Common myeloid progenitor, CD34-positive (primary cell): ENCODE results near the gene HPCA.

Experiments used
- CTCF ChIA-PET: fragments of 350-600 bp; sonication (Branson Sonifier 250); formaldehyde crosslinking; loops from one replicate; lab custom pipeline; 2021; ENCODE audit warnings: antibody characterized with exemption; lab: Charles Lee
- POLR2A ChIA-PET: fragments of 350-600 bp; sonication (Branson Sonifier 250); formaldehyde crosslinking; loops from one replicate; lab custom pipeline; 2021; ENCODE audit warnings: antibody characterized with exemption; lab: Charles Lee
- DNase-seq, 3 donors: peaks; one replicate each; pipeline versions ENCODE4 v3.0.0 to v3.0.0-alpha.2; 2013
- H3K27ac ChIP-seq, 2 experiments: 1 replicate in 1 of 2; 2 replicates in 1 of 2; pipeline ENCODE4 v1.7.0; 2013; ENCODE audit warnings: inconsistent platforms in 2 of 2, low read length in 2 of 2, mild to moderate bottlenecking in 2 of 2, low read depth in 1 of 2, moderate library complexity in 1 of 2; ENCODE audit not compliant: severe bottlenecking in 2 of 2, insufficient read depth in 1 of 2, poor library complexity in 1 of 2
- H3K27me3 ChIP-seq, 5 experiments: replicated peaks in 2 of 5; 1 replicate in 3 of 5; 2 replicates in 2 of 5; pipeline versions ENCODE4 v1.6.1 to v1.7.0; 2013; ENCODE audit warnings: low read length in 4 of 5, mild to moderate bottlenecking in 2 of 5, moderate library complexity in 2 of 5, inconsistent platforms in 1 of 5; ENCODE audit not compliant: insufficient read depth in 5 of 5, control insufficient read depth in 4 of 5
- H3K36me3 ChIP-seq, 4 experiments: 1 replicate in 2 of 4; 2 replicates in 2 of 4; pipeline versions ENCODE4 v1.6.1 to v1.7.0; 2013; ENCODE audit warnings: low read length in 3 of 4, control low read depth in 1 of 4, mild to moderate bottlenecking in 1 of 4; ENCODE audit not compliant: control insufficient read depth in 4 of 4, insufficient read depth in 4 of 4
- H3K4me1 ChIP-seq, 4 experiments: 1 replicate in 3 of 4; 2 replicates in 1 of 4; pipeline versions ENCODE4 v1.6.1 to v1.7.1; 2013; ENCODE audit warnings: low read length in 3 of 4, mild to moderate bottlenecking in 3 of 4, control low read depth in 1 of 4, inconsistent platforms in 1 of 4, moderate library complexity in 1 of 4; ENCODE audit not compliant: control insufficient read depth in 4 of 4, insufficient read depth in 4 of 4; ENCODE audit errors: control extremely low read depth in 1 of 4
- H3K4me3 ChIP-seq, 7 experiments: 1 replicate in 4 of 7; 2 replicates in 3 of 7; pipeline versions ENCODE4 v1.5.1 to v1.7.0; 2013; ENCODE audit warnings: mild to moderate bottlenecking in 7 of 7, low read length in 6 of 7, moderate library complexity in 6 of 7, inconsistent platforms in 2 of 7, low read depth in 2 of 7, control low read depth in 1 of 7; ENCODE audit not compliant: insufficient read depth in 4 of 7, control insufficient read depth in 1 of 7; ENCODE audit errors: extremely low read depth in 1 of 7
- H3K9me3 ChIP-seq, 5 experiments: 1 replicate in 4 of 5; 2 replicates in 1 of 5; pipeline versions ENCODE4 v1.6.1 to v1.7.1; 2013; ENCODE audit warnings: low read length in 4 of 5, mild to moderate bottlenecking in 2 of 5, inconsistent platforms in 1 of 5, low read depth in 1 of 5, moderate library complexity in 1 of 5; ENCODE audit not compliant: control insufficient read depth in 4 of 5, insufficient read depth in 2 of 5; ENCODE audit errors: control extremely low read depth in 1 of 5
- WGBS: methylation state at CpG from one replicate; pipeline ENCODE4 v1.1.5; 2013; ENCODE audit not compliant: insufficient coverage; 5-methylcytosine and 5-hydroxymethylcytosine counted together

The HPCA gene

DNA sequence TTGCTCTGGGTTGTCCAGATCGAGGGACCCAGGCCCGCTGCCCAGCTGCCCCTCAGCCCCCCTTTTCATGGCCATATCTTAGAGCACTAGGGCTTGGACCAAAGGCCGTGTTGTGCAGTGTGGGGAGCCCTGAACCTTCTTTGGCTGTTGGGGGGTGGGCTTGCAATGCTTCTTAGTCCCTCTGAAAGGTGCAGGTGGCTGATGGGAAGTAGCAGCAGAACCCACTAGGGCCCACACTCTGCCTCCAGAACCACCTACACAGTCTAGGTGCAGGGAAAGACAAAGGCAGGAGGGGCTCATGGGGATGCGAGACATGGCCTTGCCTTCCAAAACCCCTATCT is 2.3 kb upstream of the HPCA start:
- CTCF ChIA-PET = interaction anchor here (1.0 kb wide), 1 partner anchor 8 kb away, joined by 3 read pairs; no protein-coding TSS in a partner anchor
- Histone ChIP-seq H3K36me3 (no peaks in the 10 kb centered on the region), H3K4me1 (peaks cover 0 to 11% (median 6%) of the 10 kb centered on the region in 4 experiments), H3K4me3 (no peak overlapping the region), H3K9me3 (no peaks in the 10 kb centered on the region), H3K27ac (no peak overlapping the region), H3K27me3 (peaks cover 0 to 69% (median 24%) of the 10 kb centered on the region in 5 experiments)
- no peak for DNase-seq
- POLR2A ChIA-PET = no interaction called here
- WGBS = 40% methylated on average over 2 of the region's 4 CpGs

GRCh38 chr1:32884726-32885125 is 1.6 kb upstream of the HPCA start:
- DNase-seq = no peak
- H3K4me3 ChIP-seq = no peak overlapping the region
- peaks cover 0 to 76% (median 30%) of the 10 kb centered on the region in 5 experiments for H3K27me3 ChIP-seq
- 58% methylated on average over 12 of the region's 12 CpGs for WGBS
- no peaks in the 10 kb centered on the region for H3K9me3 ChIP-seq
- H3K27ac ChIP-seq = no peak overlapping the region
- no peaks in the 10 kb centered on the region for H3K36me3 ChIP-seq
- H3K4me1 ChIP-seq = peaks cover 0 to 11% (median 6%) of the 10 kb centered on the region in 4 experiments
- CTCF ChIA-PET = interaction anchor here (3.2 kb wide), 1 partner anchor 8 kb away, joined by 21 read pairs; no protein-coding TSS in a partner anchor
- POLR2A ChIA-PET = interaction anchor here (0.6 kb wide), 1 partner anchor 1896 kb away, joined by 6 read pairs; no protein-coding TSS in a partner anchor

DNA sequence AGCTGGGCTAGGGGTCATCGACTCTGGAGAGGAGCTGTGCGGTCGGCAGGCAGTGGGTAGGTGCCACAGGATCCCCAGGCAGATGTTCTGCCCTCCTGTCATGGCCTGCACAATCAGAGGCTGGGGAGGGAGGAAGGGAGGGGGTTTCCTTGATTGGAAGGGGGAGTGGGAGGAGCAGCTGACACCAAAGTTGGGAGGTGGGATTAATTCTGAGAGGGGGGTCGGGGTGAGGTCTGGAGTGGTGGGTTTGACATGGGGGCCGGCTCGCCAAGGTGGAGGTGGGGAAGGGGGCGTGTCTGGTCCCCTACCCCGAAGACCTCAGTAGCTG is 651 bp upstream of the HPCA start:
- H3K27ac ChIP-seq = no peak overlapping the region
- peak overlapping the region in 1 of 7 experiments; percentile 19 for H3K4me3 ChIP-seq
- CTCF ChIA-PET = interaction anchor here (1.6 to 3.2 kb wide), 3 partner anchors 9 to 169 kb away, joined by 4 to 21 read pairs (median 6); no protein-coding TSS in a partner anchor
- H3K4me1 ChIP-seq = peaks cover 0 to 11% (median 6%) of the 10 kb centered on the region in 4 experiments
- peaks cover 0 to 85% (median 36%) of the 10 kb centered on the region in 5 experiments for H3K27me3 ChIP-seq
- DNase-seq = no peak
- POLR2A ChIA-PET = no interaction called here
- no peaks in the 10 kb centered on the region for H3K36me3 ChIP-seq
- H3K9me3 ChIP-seq = no peaks in the 10 kb centered on the region
- 0% methylated on average over 3 of the region's 8 CpGs for WGBS

DNA sequence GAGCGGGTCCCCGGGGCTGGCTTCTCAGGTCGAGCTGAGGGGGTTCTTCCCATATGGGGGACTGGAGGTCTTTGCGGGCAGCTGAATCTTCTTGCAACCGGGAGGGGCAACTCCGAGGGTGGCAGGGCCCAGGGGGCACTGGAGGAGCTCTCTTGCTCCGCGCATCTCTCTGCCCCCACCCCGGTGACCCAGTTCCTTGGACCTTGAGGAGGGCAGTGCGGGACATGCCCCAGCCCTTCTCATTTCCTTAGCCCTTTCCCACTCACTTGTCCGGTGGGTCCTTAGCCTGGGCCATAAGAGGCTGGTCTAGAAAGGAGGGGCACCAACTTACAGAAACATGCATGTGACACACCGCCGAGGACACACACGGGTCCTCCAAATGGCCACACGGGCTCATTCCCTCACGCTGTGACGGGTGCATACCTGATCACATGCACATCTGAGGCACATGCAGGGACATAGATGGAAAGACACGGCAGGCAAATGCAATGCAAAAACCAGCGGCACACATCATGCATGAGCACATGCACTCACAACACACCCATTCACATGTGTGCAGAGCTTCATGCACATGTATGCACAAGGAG is 630 bp downstream of the HPCA start:
- Histone ChIP-seq H3K27me3 (peaks cover 0 to 94% (median 34%) of the 10 kb centered on the region in 5 experiments), H3K27ac (no peak overlapping the region), H3K4me3 (peak overlapping the region in 1 of 7 experiments; percentile 4), H3K9me3 (no peaks in the 10 kb centered on the region), H3K36me3 (no peaks in the 10 kb centered on the region), H3K4me1 (peaks cover 0 to 11% (median 6%) of the 10 kb centered on the region in 4 experiments)
- POLR2A ChIA-PET = interaction anchor here (0.6 kb wide), 1 partner anchor 20 kb away, joined by 3 read pairs; no protein-coding TSS in a partner anchor
- WGBS = 51% methylated on average over 17 of the region's 19 CpGs
- no peak for DNase-seq
- CTCF ChIA-PET = interaction anchor here (0.6 to 3.2 kb wide), 8 partner anchors 8 to 168 kb away, joined by 3 to 21 read pairs (median 4); no protein-coding TSS in a partner anchor

GRCh38 chr1:32887623-32888022 is 1.3 kb downstream of the HPCA start:
- peaks cover 0 to 95% (median 41%) of the 10 kb centered on the region in 5 experiments for H3K27me3 ChIP-seq
- CTCF ChIA-PET = interaction anchor here (1.7 to 3.2 kb wide), 3 partner anchors 9 to 14 kb away, joined by 4 to 21 read pairs (median 5); no protein-coding TSS in a partner anchor

DNA sequence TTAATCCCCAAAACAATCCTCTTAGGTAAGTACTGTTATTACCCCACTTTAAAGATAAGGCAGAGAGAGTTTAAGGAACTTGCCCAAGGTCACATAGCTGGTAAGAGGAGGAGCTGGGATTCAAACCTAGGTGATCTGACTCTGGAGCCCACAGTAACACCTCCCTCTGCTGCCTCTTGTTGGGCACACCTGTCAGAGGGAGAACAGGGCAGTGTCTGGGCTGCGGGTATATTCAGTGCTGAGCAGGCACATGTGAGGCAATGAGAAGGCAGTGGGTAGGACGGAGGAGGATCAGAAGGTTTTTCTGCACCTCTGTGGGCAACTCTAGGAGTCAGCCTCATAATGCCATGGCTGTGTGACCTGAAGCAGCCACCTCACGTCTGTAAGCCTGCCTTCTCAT is 1.8 kb downstream of the HPCA start:
- Histone ChIP-seq H3K27me3 (peaks cover 0 to 99% (median 42%) of the 10 kb centered on the region in 5 experiments), H3K27ac (no peak overlapping the region), H3K9me3 (peaks cover 0 to 5% (median 0%) of the 10 kb centered on the region in 5 experiments), H3K4me3 (no peak overlapping the region), H3K36me3 (no peaks in the 10 kb centered on the region), H3K4me1 (peaks cover 0 to 17% (median 13%) of the 10 kb centered on the region in 4 experiments)
- WGBS = 84% methylated on average over 3 of the region's 3 CpGs
- no peak for DNase-seq
- ChIA-PET CTCF (interaction anchor here (1.7 kb wide), 1 partner anchor 9 kb away, joined by 5 read pairs; no protein-coding TSS in a partner anchor), POLR2A (no interaction called here)

More at GRCh38 chr1:32887623-32888022, 1.3 kb downstream of the HPCA start:
- no peak overlapping the region for H3K4me3 ChIP-seq
- no peaks in the 10 kb centered on the region for H3K36me3 ChIP-seq
- DNase-seq = no peak
- peaks cover 0 to 3% (median 0%) of the 10 kb centered on the region in 5 experiments for H3K9me3 ChIP-seq
- WGBS = 83% methylated on average over 8 of the region's 12 CpGs
- peaks cover 0 to 12% (median 8%) of the 10 kb centered on the region in 4 experiments for H3K4me1 ChIP-seq
- no peak overlapping the region for H3K27ac ChIP-seq
- POLR2A ChIA-PET = no interaction called here
